ENCODE data around the gene CMPK1. TPM values are rescaled to one million over a fixed set of nuclear protein-coding genes. Genes with fewer than 3 reads are reported as not detected.

Gene CMPK1
- total RNA-seq, 2 donors from 2014 or later, result 90.7 to 112 TPM

Other genes starting within 250 kb of the CMPK1 start
- not detected for gene CYP4A22, start 196.3 kb upstream of the CMPK1 start, total RNA-seq
- gene PDZK1IP1, start 143.8 kb upstream of the CMPK1 start, total RNA-seq, result not detected
- 1 to 10 TPM in 1 of 2 donors, not detected in 1; 1.7 TPM for gene TAL1, start 101.6 kb upstream of the CMPK1 start, total RNA-seq
- 10 to 100 TPM; 17.6 to 42.7 TPM for gene STIL, start 19.6 kb upstream of the CMPK1 start, total RNA-seq
- gene FOXE3, start 82.5 kb downstream of the CMPK1 start, total RNA-seq, result not detected
- gene FOXD2, start 104.3 kb downstream of the CMPK1 start, total RNA-seq, result under 1 TPM; 0.33 to 0.36 TPM